ENCODE measurements around the gene AUTS2. TPM values are rescaled to one million over a fixed set of nuclear protein-coding genes. Genes with fewer than 3 reads are reported as not detected.

The AUTS2 gene
- total RNA-seq, 1 donor from 2014 or later: 94.1 TPM

GRCh38 chr7:70035519-70035918 lies 437.2 kb downstream of the AUTS2 start:
- no peaks in the 10 kb centered on the region for H3K9me3 Mint-ChIP-seq
- H3K4me3 Mint-ChIP-seq: no peak overlapping the region
- H3K27me3 Mint-ChIP-seq: no peaks in the 10 kb centered on the region
- H3K36me3 Mint-ChIP-seq: no peaks in the 10 kb centered on the region
- no peak for TF ChIP-seq CTCF (conservative IDR thresholded peaks at IDR 0.05)
- peaks cover 12% of the 10 kb centered on the region for H3K4me1 Mint-ChIP-seq (ENCODE audit: unreplicated experiment)
- no peak for DNase-seq (ENCODE audit: extremely low spot score, unreplicated experiment)
- no peak overlapping the region for H3K27ac Mint-ChIP-seq

- Mint-ChIP-seq H3K36me3 (no peaks in the 10 kb centered on the region), H3K27me3 (no peaks in the 10 kb centered on the region), H3K27ac (no peak overlapping the region), H3K4me3 (no peak overlapping the region), H3K9me3 (no peaks in the 10 kb centered on the region), H3K4me1 (ENCODE audit: unreplicated experiment) (peaks cover 12% of the 10 kb centered on the region)
- DNase-seq (ENCODE audit: extremely low spot score, unreplicated experiment): no peak
- no peak for TF ChIP-seq CTCF (conservative IDR thresholded peaks at IDR 0.05)
These were observed 437.7 kb downstream of the AUTS2 start for GRCh38 chr7:70035955-70036354.

- no peak for TF ChIP-seq CTCF (conservative IDR thresholded peaks at IDR 0.05)
- Mint-ChIP-seq H3K36me3 (no peaks in the 10 kb centered on the region), H3K4me3 (no peak overlapping the region), H3K27me3 (no peaks in the 10 kb centered on the region), H3K9me3 (no peaks in the 10 kb centered on the region), H3K27ac (no peak overlapping the region), H3K4me1 (ENCODE audit: unreplicated experiment) (peaks cover 12% of the 10 kb centered on the region)
- DNase-seq (ENCODE audit: extremely low spot score, unreplicated experiment): no peak
These were observed 438.4 kb downstream of the AUTS2 start for GRCh38 chr7:70036695-70037094.

- no peaks in the 10 kb centered on the region for H3K27me3 Mint-ChIP-seq
- no peak overlapping the region for H3K4me3 Mint-ChIP-seq
- H3K27ac Mint-ChIP-seq: no peak overlapping the region
- no peaks in the 10 kb centered on the region for H3K36me3 Mint-ChIP-seq
- no peaks in the 10 kb centered on the region for H3K9me3 Mint-ChIP-seq
- H3K4me1 Mint-ChIP-seq (ENCODE audit: unreplicated experiment): peaks cover 13% of the 10 kb centered on the region
- no peak for TF ChIP-seq CTCF (conservative IDR thresholded peaks at IDR 0.05)
- no peak for DNase-seq (ENCODE audit: extremely low spot score, unreplicated experiment)
These were observed 439.1 kb downstream of the AUTS2 start for GRCh38 chr7:70037171-70037933.

- TF ChIP-seq CTCF (conservative IDR thresholded peaks at IDR 0.05): no peak
- Mint-ChIP-seq H3K4me1 (ENCODE audit: unreplicated experiment) (peaks cover 31% of the 10 kb centered on the region), H3K4me3 (no peak overlapping the region), H3K9me3 (no peaks in the 10 kb centered on the region), H3K27ac (no peak overlapping the region), H3K36me3 (no peaks in the 10 kb centered on the region), H3K27me3 (no peaks in the 10 kb centered on the region)
- no peak for DNase-seq (ENCODE audit: extremely low spot score, unreplicated experiment)
These were observed 441.8 kb downstream of the AUTS2 start for GRCh38 chr7:70040051-70040450.
